Testis (tissue), 2 donors: ENCODE results near the gene GUCY1A1.

Source experiments
- POLR2A ChIP-seq: fragments of 450-650 bp; IDR thresholded peaks from one replicate; pipeline ENCODE4 v1.6.1; 2017; ENCODE audit warnings: antibody characterized with exemption, mild to moderate bottlenecking, moderate library complexity
- TF ChIP-seq, protein P1 (sequence below), 3 experiments: fragments of 450-650 bp in 2 of 3; fragments of 200-600 bp in 1 of 3; sonication (generic) in 1 of 3; IDR thresholded peaks; one replicate each; pipeline ENCODE4 v1.5.1; 2016 to 2019; ENCODE audit warnings: antibody characterized with exemption in 3 of 3, mild to moderate bottlenecking in 2 of 3, moderate library complexity in 1 of 3

DNA sequence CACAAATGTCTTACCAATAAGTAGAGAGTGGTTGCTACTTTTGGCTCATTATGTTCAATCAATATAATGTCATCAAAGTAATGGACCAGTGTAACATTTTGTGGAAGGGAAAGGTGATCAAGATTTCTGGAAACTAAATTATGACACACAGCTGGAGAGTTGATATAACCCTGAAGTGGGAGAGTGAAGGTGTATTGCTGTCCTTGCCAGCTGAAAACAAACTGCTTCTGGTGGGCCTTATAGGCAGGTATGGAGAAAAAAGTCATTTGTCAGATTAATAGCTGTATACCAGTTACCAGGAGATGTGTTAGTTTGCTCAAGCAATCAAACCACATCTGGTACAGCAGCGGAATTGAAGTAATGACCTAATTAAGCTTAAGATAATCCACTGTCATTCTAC is 74.9 kb downstream of the GUCY1A1 start:
- no peak for TF ChIP-seq POLR2A
- TF ChIP-seq, protein P1, sequence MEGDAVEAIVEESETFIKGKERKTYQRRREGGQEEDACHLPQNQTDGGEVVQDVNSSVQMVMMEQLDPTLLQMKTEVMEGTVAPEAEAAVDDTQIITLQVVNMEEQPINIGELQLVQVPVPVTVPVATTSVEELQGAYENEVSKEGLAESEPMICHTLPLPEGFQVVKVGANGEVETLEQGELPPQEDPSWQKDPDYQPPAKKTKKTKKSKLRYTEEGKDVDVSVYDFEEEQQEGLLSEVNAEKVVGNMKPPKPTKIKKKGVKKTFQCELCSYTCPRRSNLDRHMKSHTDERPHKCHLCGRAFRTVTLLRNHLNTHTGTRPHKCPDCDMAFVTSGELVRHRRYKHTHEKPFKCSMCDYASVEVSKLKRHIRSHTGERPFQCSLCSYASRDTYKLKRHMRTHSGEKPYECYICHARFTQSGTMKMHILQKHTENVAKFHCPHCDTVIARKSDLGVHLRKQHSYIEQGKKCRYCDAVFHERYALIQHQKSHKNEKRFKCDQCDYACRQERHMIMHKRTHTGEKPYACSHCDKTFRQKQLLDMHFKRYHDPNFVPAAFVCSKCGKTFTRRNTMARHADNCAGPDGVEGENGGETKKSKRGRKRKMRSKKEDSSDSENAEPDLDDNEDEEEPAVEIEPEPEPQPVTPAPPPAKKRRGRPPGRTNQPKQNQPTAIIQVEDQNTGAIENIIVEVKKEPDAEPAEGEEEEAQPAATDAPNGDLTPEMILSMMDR (IDR thresholded peaks at IDR 0.05) = no peak
